ENCODE data around the gene FIBP.

DNA sequence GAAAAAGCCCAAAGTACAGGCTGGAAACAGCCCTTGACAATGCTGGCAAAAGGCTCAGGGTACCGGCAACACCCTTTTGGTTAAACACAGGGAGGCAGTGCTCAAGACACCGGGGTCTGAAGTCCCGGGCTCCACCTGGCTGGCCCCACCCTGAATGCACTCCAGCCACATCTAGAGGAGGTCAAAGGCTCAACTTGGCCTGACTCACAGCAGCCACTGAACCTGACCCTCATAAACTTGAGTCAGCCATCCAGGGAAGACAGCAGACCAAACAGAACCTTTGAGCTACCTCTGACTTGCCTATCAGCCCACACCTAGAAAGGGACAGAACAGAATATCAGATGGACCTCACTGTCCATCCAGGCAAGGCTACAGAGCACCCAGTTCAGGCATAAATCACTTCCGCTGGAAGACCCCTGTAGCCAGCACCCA is 34.1 kb downstream of the FIBP start:
- TF ChIP-seq, protein P1, sequence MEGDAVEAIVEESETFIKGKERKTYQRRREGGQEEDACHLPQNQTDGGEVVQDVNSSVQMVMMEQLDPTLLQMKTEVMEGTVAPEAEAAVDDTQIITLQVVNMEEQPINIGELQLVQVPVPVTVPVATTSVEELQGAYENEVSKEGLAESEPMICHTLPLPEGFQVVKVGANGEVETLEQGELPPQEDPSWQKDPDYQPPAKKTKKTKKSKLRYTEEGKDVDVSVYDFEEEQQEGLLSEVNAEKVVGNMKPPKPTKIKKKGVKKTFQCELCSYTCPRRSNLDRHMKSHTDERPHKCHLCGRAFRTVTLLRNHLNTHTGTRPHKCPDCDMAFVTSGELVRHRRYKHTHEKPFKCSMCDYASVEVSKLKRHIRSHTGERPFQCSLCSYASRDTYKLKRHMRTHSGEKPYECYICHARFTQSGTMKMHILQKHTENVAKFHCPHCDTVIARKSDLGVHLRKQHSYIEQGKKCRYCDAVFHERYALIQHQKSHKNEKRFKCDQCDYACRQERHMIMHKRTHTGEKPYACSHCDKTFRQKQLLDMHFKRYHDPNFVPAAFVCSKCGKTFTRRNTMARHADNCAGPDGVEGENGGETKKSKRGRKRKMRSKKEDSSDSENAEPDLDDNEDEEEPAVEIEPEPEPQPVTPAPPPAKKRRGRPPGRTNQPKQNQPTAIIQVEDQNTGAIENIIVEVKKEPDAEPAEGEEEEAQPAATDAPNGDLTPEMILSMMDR (conservative IDR thresholded peaks at IDR 0.05) = no peak
- no peak for TF ChIP-seq ZFX (IDR thresholded peaks at IDR 0.05)
